Common myeloid progenitor, CD34-positive (primary cell): ENCODE results near the gene ZNF598.
"Not testable (repeated sequence)": the region's sequence is repeated elsewhere in the genome, so short reads cannot be mapped to it uniquely, and the experiment has no call there.

Experiments used
- CTCF ChIA-PET: fragments of 350-600 bp; sonication (Branson Sonifier 250); formaldehyde crosslinking; loops from one replicate; lab custom pipeline; 2021; ENCODE audit warnings: antibody characterized with exemption; lab: Charles Lee
- POLR2A ChIA-PET: fragments of 350-600 bp; sonication (Branson Sonifier 250); formaldehyde crosslinking; loops from one replicate; lab custom pipeline; 2021; ENCODE audit warnings: antibody characterized with exemption; lab: Charles Lee
- DNase-seq, 3 donors: peaks; one replicate each; pipeline versions ENCODE4 v3.0.0 to v3.0.0-alpha.2; 2013
- H3K27ac ChIP-seq, 2 experiments: 1 replicate in 1 of 2; 2 replicates in 1 of 2; pipeline ENCODE4 v1.7.0; 2013; ENCODE audit warnings: inconsistent platforms in 2 of 2, low read length in 2 of 2, mild to moderate bottlenecking in 2 of 2, low read depth in 1 of 2, moderate library complexity in 1 of 2; ENCODE audit not compliant: severe bottlenecking in 2 of 2, insufficient read depth in 1 of 2, poor library complexity in 1 of 2
- H3K27me3 ChIP-seq, 5 experiments: replicated peaks in 2 of 5; 1 replicate in 3 of 5; 2 replicates in 2 of 5; pipeline versions ENCODE4 v1.6.1 to v1.7.0; 2013; ENCODE audit warnings: low read length in 4 of 5, mild to moderate bottlenecking in 2 of 5, moderate library complexity in 2 of 5, inconsistent platforms in 1 of 5; ENCODE audit not compliant: insufficient read depth in 5 of 5, control insufficient read depth in 4 of 5
- H3K36me3 ChIP-seq, 4 experiments: 1 replicate in 2 of 4; 2 replicates in 2 of 4; pipeline versions ENCODE4 v1.6.1 to v1.7.0; 2013; ENCODE audit warnings: low read length in 3 of 4, control low read depth in 1 of 4, mild to moderate bottlenecking in 1 of 4; ENCODE audit not compliant: control insufficient read depth in 4 of 4, insufficient read depth in 4 of 4
- H3K4me1 ChIP-seq, 4 experiments: 1 replicate in 3 of 4; 2 replicates in 1 of 4; pipeline versions ENCODE4 v1.6.1 to v1.7.1; 2013; ENCODE audit warnings: low read length in 3 of 4, mild to moderate bottlenecking in 3 of 4, control low read depth in 1 of 4, inconsistent platforms in 1 of 4, moderate library complexity in 1 of 4; ENCODE audit not compliant: control insufficient read depth in 4 of 4, insufficient read depth in 4 of 4; ENCODE audit errors: control extremely low read depth in 1 of 4
- H3K4me3 ChIP-seq, 7 experiments: 1 replicate in 4 of 7; 2 replicates in 3 of 7; pipeline versions ENCODE4 v1.5.1 to v1.7.0; 2013; ENCODE audit warnings: mild to moderate bottlenecking in 7 of 7, low read length in 6 of 7, moderate library complexity in 6 of 7, inconsistent platforms in 2 of 7, low read depth in 2 of 7, control low read depth in 1 of 7; ENCODE audit not compliant: insufficient read depth in 4 of 7, control insufficient read depth in 1 of 7; ENCODE audit errors: extremely low read depth in 1 of 7
- H3K9me3 ChIP-seq, 5 experiments: 1 replicate in 4 of 5; 2 replicates in 1 of 5; pipeline versions ENCODE4 v1.6.1 to v1.7.1; 2013; ENCODE audit warnings: low read length in 4 of 5, mild to moderate bottlenecking in 2 of 5, inconsistent platforms in 1 of 5, low read depth in 1 of 5, moderate library complexity in 1 of 5; ENCODE audit not compliant: control insufficient read depth in 4 of 5, insufficient read depth in 2 of 5; ENCODE audit errors: control extremely low read depth in 1 of 5
- WGBS: methylation state at CpG from one replicate; pipeline ENCODE4 v1.1.5; 2013; ENCODE audit not compliant: insufficient coverage; 5-methylcytosine and 5-hydroxymethylcytosine counted together

The ZNF598 gene

GRCh38 chr16:2037115-2037514 is 27.5 kb upstream of the ZNF598 start:
- H3K4me3 ChIP-seq: no peak overlapping the region
- H3K27me3 ChIP-seq: no peaks in the 10 kb centered on the region
- ChIA-PET POLR2A (no interaction called here), CTCF (interaction anchor here (1.3 to 1.5 kb wide), 2 partner anchors 9 to 103 kb away, joined by 4 read pairs; no protein-coding TSS in a partner anchor)
- DNase-seq: no peak
- WGBS: 98% methylated on average over 12 of the region's 15 CpGs
- H3K9me3 ChIP-seq: no peaks in the 10 kb centered on the region
- H3K4me1 ChIP-seq: peaks cover 0 to 27% (median 23%) of the 10 kb centered on the region in 4 experiments
- no peak overlapping the region for H3K27ac ChIP-seq
- peaks cover 0 to 6% (median 3%) of the 10 kb centered on the region in 4 experiments for H3K36me3 ChIP-seq

GRCh38 chr16:2036200-2036966 is 26.8 kb upstream of the ZNF598 start:
- no peaks in the 10 kb centered on the region for H3K9me3 ChIP-seq
- peaks cover 0 to 29% (median 23%) of the 10 kb centered on the region in 4 experiments for H3K4me1 ChIP-seq
- ChIA-PET CTCF (interaction anchor here (1.3 to 1.5 kb wide), 2 partner anchors 8 to 104 kb away, joined by 4 read pairs; no protein-coding TSS in a partner anchor), POLR2A (no interaction called here)
- H3K36me3 ChIP-seq: peaks cover 0 to 6% (median 1%) of the 10 kb centered on the region in 4 experiments
- H3K27ac ChIP-seq: no peak overlapping the region
- no peak for DNase-seq
- over 99% methylated on average over 42 of the region's 47 CpGs for WGBS
- no peak overlapping the region for H3K4me3 ChIP-seq
- no peaks in the 10 kb centered on the region for H3K27me3 ChIP-seq

- Histone ChIP-seq H3K4me1 (peaks cover 0 to 30% (median 23%) of the 10 kb centered on the region in 4 experiments), H3K9me3 (no peaks in the 10 kb centered on the region), H3K36me3 (peaks cover 0 to 4% (median under 1%) of the 10 kb centered on the region in 4 experiments), H3K27ac (no peak overlapping the region), H3K27me3 (no peaks in the 10 kb centered on the region), H3K4me3 (no peak overlapping the region)
- DNase-seq: no peak
- ChIA-PET POLR2A (no interaction called here), CTCF (no interaction called here)
- WGBS: 91% methylated on average over 33 of the region's 34 CpGs
Observed at GRCh38 chr16:2035431-2036199, 26.0 kb upstream of the ZNF598 start.

- POLR2A ChIA-PET: no interaction called here
Observed at GRCh38 chr16:2034696-2035430, 25.2 kb upstream of the ZNF598 start.

GRCh38 chr16:2033909-2034695 is 24.5 kb upstream of the ZNF598 start:
- POLR2A ChIA-PET, H3K36me3 ChIP-seq, DNase-seq, H3K9me3 ChIP-seq, H3K27me3 ChIP-seq: not testable (repeated sequence)
- CTCF ChIA-PET: interaction anchor here (2.4 kb wide), 1 partner anchor 29 kb away, joined by 10 read pairs; no protein-coding TSS in a partner anchor
- Histone ChIP-seq H3K4me1 (peaks cover 0 to 30% (median 20%) of the 10 kb centered on the region in 4 experiments), H3K27ac (peak overlapping the region in 1 of 2 experiments; percentile 70), H3K4me3 (peak overlapping the region in 4 of 7 experiments; percentile 23 to 71 (median 41))
- WGBS: 77% methylated on average over 7 of the region's 32 CpGs

More at GRCh38 chr16:2034696-2035430, 25.2 kb upstream of the ZNF598 start:
- CTCF ChIA-PET: no interaction called here
- Histone ChIP-seq H3K27ac (no peak overlapping the region), H3K27me3 (no peaks in the 10 kb centered on the region), H3K4me1 (peaks cover 0 to 30% (median 23%) of the 10 kb centered on the region in 4 experiments), H3K36me3 (no peaks in the 10 kb centered on the region), H3K4me3 (no peak overlapping the region), H3K9me3 (no peaks in the 10 kb centered on the region)
- 100% methylated on average over 5 of the region's 17 CpGs for WGBS
- DNase-seq: no peak
